Endodermal cell (in vitro differentiated cells): ENCODE results near the gene RUNX1. TPM values are rescaled to one million over a fixed set of nuclear protein-coding genes. Genes with fewer than 3 reads are reported as not detected.

Experiments
- DNase-seq: peaks from one replicate; pipeline ENCODE4 v3.0.0-alpha.2; 2017
- H3K27ac ChIP-seq: 2 replicates; pipeline ENCODE4 v1.5.1; 2013; ENCODE audit warnings: mild to moderate bottlenecking, low read depth, low read length, moderate library complexity
- H3K27me3 ChIP-seq: 2 replicates; pipeline ENCODE4 v1.6.1; 2013; ENCODE audit warnings: mild to moderate bottlenecking, low read length, moderate library complexity; ENCODE audit not compliant: insufficient read depth, control insufficient read depth, poor library complexity, severe bottlenecking
- H3K36me3 ChIP-seq: 2 replicates; pipeline ENCODE4 v1.7.0; 2013; ENCODE audit warnings: mild to moderate bottlenecking, low read length, moderate library complexity; ENCODE audit not compliant: control insufficient read depth, insufficient read depth
- H3K4me1 ChIP-seq: one replicate; pipeline ENCODE4 v1.7.0; 2013; ENCODE audit warnings: low read length; ENCODE audit not compliant: control insufficient read depth, insufficient read depth
- H3K4me3 ChIP-seq: 2 replicates; pipeline ENCODE4 v1.5.1; 2013; ENCODE audit warnings: mild to moderate bottlenecking, low read length, moderate library complexity
- H3K9ac ChIP-seq: 2 replicates; pipeline ENCODE4 v1.6.1; 2013; ENCODE audit warnings: mild to moderate bottlenecking, low read length, moderate library complexity; ENCODE audit not compliant: poor library complexity, severe bottlenecking; ENCODE audit errors: extremely low read depth
- H3K9me3 ChIP-seq: 2 replicates; pipeline ENCODE4 v1.6.1; 2013; ENCODE audit warnings: mild to moderate bottlenecking, low read length, moderate library complexity; ENCODE audit not compliant: control insufficient read depth
- H3K27ac Mint-ChIP-seq: 2 replicates; pipeline ENCODE4 v1.8.0; 2020; ENCODE audit warnings: mixed read lengths
- H3K27me3 Mint-ChIP-seq: 2 replicates; pipeline ENCODE4 v1.8.0; 2021; ENCODE audit warnings: mild to moderate bottlenecking, mixed read lengths; ENCODE audit not compliant: insufficient read depth
- H3K36me3 Mint-ChIP-seq: 2 replicates; pipeline ENCODE4 v1.8.0; 2020; ENCODE audit warnings: low read depth, mixed read lengths
- H3K4me1 Mint-ChIP-seq: 2 replicates; pipeline ENCODE4 v1.8.0; 2020; ENCODE audit warnings: mixed read lengths
- H3K4me3 Mint-ChIP-seq: 2 replicates; pipeline ENCODE4 v1.8.0; 2020; ENCODE audit warnings: mild to moderate bottlenecking, moderate library complexity, mixed read lengths
- H3K9me3 Mint-ChIP-seq: 2 replicates; pipeline ENCODE4 v1.8.0; 2020; ENCODE audit warnings: mild to moderate bottlenecking, mixed read lengths
- CTCF ChIP-seq: fragments of 200-600 bp; sonication (generic); conservative IDR thresholded peaks from 2 replicates; pipeline ENCODE4 v1.5.0; 2021; ENCODE audit warnings: antibody characterized with exemption, mild to moderate bottlenecking
- WGBS, 2 experiments: methylation state at CpG; one replicate each; pipeline versions ENCODE4 v1.1.5 to v1.1.7; 2013; ENCODE audit warnings: missing lambda C conversion rate in 2 of 2, mixed read lengths in 1 of 2; ENCODE audit not compliant: insufficient coverage in 1 of 2, insufficient read length in 1 of 2; 5-methylcytosine and 5-hydroxymethylcytosine counted together
- total RNA-seq, 2 donors: library from RNA; stranded (reverse); fragmentation: NEBNext Ultra II Directional in 1 of 2; extraction: Animal tissue kit (Norgen Biotek cat#: 25700) in 1 of 2; gene quantifications; 2 replicates in 1 of 2; 3 replicates in 1 of 2; pipeline ENCODE4 v1.2.1, GENCODE V29; 2021

RUNX1 gene
- total RNA-seq, 2 donors from 2014 or later: 0.31 to 2.8 TPM

- H3K27me3 ChIP-seq: peaks cover 4% of the 10 kb centered on the region
- TF ChIP-seq CTCF: no peak
- Mint-ChIP-seq H3K4me3 (no peak overlapping the region), H3K36me3 (no peaks in the 10 kb centered on the region), H3K27ac (no peak overlapping the region), H3K9me3 (no peaks in the 10 kb centered on the region), H3K27me3 (peaks cover 13% of the 10 kb centered on the region), H3K4me1 (peaks cover 7% of the 10 kb centered on the region)
- no peak overlapping the region for H3K9ac ChIP-seq
- 94 to 96% methylated on average over 6 to 8 of the region's 8 CpGs for WGBS, 2 experiments
- no peak overlapping the region for H3K27ac ChIP-seq
- H3K4me1 ChIP-seq: peaks cover 9% of the 10 kb centered on the region
- no peaks in the 10 kb centered on the region for H3K9me3 ChIP-seq
- no peaks in the 10 kb centered on the region for H3K36me3 ChIP-seq
- DNase-seq: no peak
- no peak overlapping the region for H3K4me3 ChIP-seq
Measured at GRCh38 chr21:34990842-34991241, 58.3 kb downstream of the RUNX1 start.

- Histone ChIP-seq H3K9ac (no peak overlapping the region), H3K4me3 (no peak overlapping the region), H3K4me1 (peaks cover 9% of the 10 kb centered on the region), H3K36me3 (no peaks in the 10 kb centered on the region), H3K27me3 (peaks cover 4% of the 10 kb centered on the region), H3K9me3 (no peaks in the 10 kb centered on the region), H3K27ac (no peak overlapping the region)
- Mint-ChIP-seq H3K4me3 (no peak overlapping the region), H3K4me1 (peaks cover 7% of the 10 kb centered on the region), H3K27me3 (peaks cover 13% of the 10 kb centered on the region), H3K9me3 (no peaks in the 10 kb centered on the region), H3K36me3 (no peaks in the 10 kb centered on the region), H3K27ac (no peak overlapping the region)
- TF ChIP-seq CTCF: no peak
- WGBS, 2 experiments: 88 to 95% methylated on average over 4 to 6 of the region's 6 CpGs
- no peak for DNase-seq
Measured at GRCh38 chr21:34989337-34990151, 59.6 kb downstream of the RUNX1 start.

- no peak for DNase-seq
- no peak for TF ChIP-seq CTCF
- Mint-ChIP-seq H3K27me3 (peaks cover 13% of the 10 kb centered on the region), H3K4me3 (no peak overlapping the region), H3K4me1 (peaks cover 11% of the 10 kb centered on the region), H3K9me3 (no peaks in the 10 kb centered on the region), H3K27ac (no peak overlapping the region), H3K36me3 (no peaks in the 10 kb centered on the region)
- Histone ChIP-seq H3K4me3 (no peak overlapping the region), H3K9me3 (no peaks in the 10 kb centered on the region), H3K9ac (no peak overlapping the region), H3K27me3 (peaks cover 4% of the 10 kb centered on the region), H3K4me1 (peaks cover 9% of the 10 kb centered on the region), H3K27ac (no peak overlapping the region), H3K36me3 (no peaks in the 10 kb centered on the region)
- 88% methylated on average over 2 of the region's 2 CpGs; no CpG with 5 or more reads in 1 of the 2 experiments for WGBS, 2 experiments
Measured at GRCh38 chr21:34988625-34989024, 60.5 kb downstream of the RUNX1 start.
